ENCODE measurements around the gene PRPF19. TPM values are rescaled to one million over a fixed set of nuclear protein-coding genes. Genes with fewer than 3 reads are reported as not detected.

PRPF19 gene
- total and polyA plus RNA-seq, 2 of the 8 experiments (the other 6 are each of a cell fraction or from before 2014, with no cell fraction given), result 107 to 141 TPM

- Histone ChIP-seq H4K91ac (replicated peaks; ENCODE audit: insufficient read length, low read length) (no peak overlapping the region), H3K79me1 (ENCODE audit: low read depth, low read length) (no peaks in the 10 kb centered on the region), H2BK5ac (ENCODE audit: low read depth, low read length) (no peak overlapping the region), H3K14ac (ENCODE audit: insufficient read length) (no peak overlapping the region), H3K9me3 (ENCODE audit: insufficient read depth in 2 of 2, low read depth in 1 of 2, low read length in 1 of 2) (no peaks in the 10 kb centered on the region), H2AFZ (ENCODE audit: low read length) (no peak overlapping the region), H3K4ac (replicated peaks; ENCODE audit: insufficient read length, low read depth, low read length) (no peak overlapping the region), H3K27ac (ENCODE audit: low read depth, low read length) (no peak overlapping the region), H3K9ac (replicated peaks in 1 of 4; ENCODE audit: extremely low read depth in 1 of 4, low read depth in 3 of 4, low read length in 3 of 4) (no peak overlapping the region), H2BK20ac (ENCODE audit: low read length) (no peak overlapping the region), H3K4me1 (replicated peaks in 1 of 4; ENCODE audit: control insufficient read depth in 3 of 4, insufficient read depth in 4 of 4, low read length in 3 of 4) (peaks cover 0 to 3% (median 1%) of the 10 kb centered on the region in 4 experiments; a peak in 4 of 7 replicates), H2AK5ac (ENCODE audit: low read depth, low read length) (no peak overlapping the region), H3K23ac (ENCODE audit: insufficient read length) (no peak overlapping the region), H3K36me3 (ENCODE audit: control insufficient read depth in 2 of 4, insufficient read depth in 4 of 4, low read length in 3 of 4) (peaks cover 7 to 53% (median 26%) of the 10 kb centered on the region in 4 experiments; a peak in 7 of 8 replicates), H2BK12ac (ENCODE audit: low read depth, low read length) (no peak overlapping the region; the same call in 1 of the 2 replicates), H2BK120ac (replicated peaks; ENCODE audit: low read depth, low read length) (no peak overlapping the region), H3K18ac (ENCODE audit: extremely low read depth, low read length) (no peak overlapping the region), H3K27me3 (replicated peaks in 1 of 4; ENCODE audit: control insufficient read depth in 3 of 4, extremely low read depth in 1 of 4, insufficient read depth in 3 of 4, low read length in 3 of 4) (no peaks in the 10 kb centered on the region), H3K4me3 (ENCODE audit: extremely low read depth in 1 of 4, insufficient read depth in 2 of 4, low read depth in 3 of 4, low read length in 4 of 4) (no peak overlapping the region), H3K4me2 (ENCODE audit: insufficient read depth in 1 of 2, low read depth in 2 of 2, low read length in 2 of 2) (no peak overlapping the region), H3K56ac (replicated peaks; ENCODE audit: insufficient read length, low read depth, low read length) (no peak overlapping the region), H4K8ac (ENCODE audit: extremely low read depth, insufficient read depth, low read length) (no peak overlapping the region), H2BK15ac (ENCODE audit: low read length) (no peak overlapping the region), H4K5ac (ENCODE audit: insufficient read length, low read depth, low read length) (no peak overlapping the region), H3K79me2 (ENCODE audit: control insufficient read depth in 1 of 2, insufficient read depth in 2 of 2, low read length in 2 of 2) (no peaks in the 10 kb centered on the region), H4K20me1 (replicated peaks in 1 of 2; ENCODE audit: control insufficient read depth in 1 of 2, insufficient read depth in 2 of 2, low read length in 2 of 2) (peaks cover 3 to 7% of the 10 kb centered on the region in 2 experiments), H3K23me2 (ENCODE audit: low read depth, low read length) (no peaks in the 10 kb centered on the region)
- 93% methylated on average over 28 of the region's 37 CpGs; no CpG with 5 or more reads in 1 of the 2 experiments for WGBS, 2 experiments (ENCODE audit: extremely low coverage in 1 of 2, insufficient coverage in 1 of 2, insufficient read length in 1 of 2, insufficient replicate concordance in 2 of 2, low coverage in 1 of 2, low lambda C conversion rate in 2 of 2, missing lambda C conversion rate in 1 of 2)
- ChIA-PET CTCF (ENCODE audit: partially characterized antibody) (interaction anchor here (0.9 to 3.4 kb wide), 8 partner anchors 10 to 210 kb away, joined by 3 to 20 read pairs (median 4); no protein-coding TSS in a partner anchor), POLR2A (ENCODE audit: partially characterized antibody) (interaction anchor here (0.9 to 2.1 kb wide), 4 partner anchors 10 to 28 kb away, joined by 3 to 5 read pairs (median 4); no protein-coding TSS in a partner anchor)
- FAIRE-seq (no peak), DNase-seq (ENCODE audit: low read depth in 1 of 2, low spot score in 2 of 2) (no peak)
- TF ChIP-seq ZNF274 (IDR thresholded peaks at IDR 0.05; ENCODE audit: borderline replicate concordance, extremely low read depth, low read length) (no peak), POLR2A (IDR thresholded peaks at IDR 0.05; ENCODE audit: control extremely low read depth in 1 of 2, low read depth in 2 of 2, low read length in 2 of 2) (no peak), USF2 (IDR thresholded peaks at IDR 0.05; ENCODE audit: low read length) (no peak), HDAC6 (IDR thresholded peaks at IDR 0.05; ENCODE audit: low read depth, low read length) (no peak), CTCF (IDR thresholded peaks at IDR 0.05; ENCODE audit: control extremely low read depth in 1 of 3, insufficient read depth in 1 of 3, low read depth in 1 of 3, low read length in 3 of 3) (no peak), FOSL1 (IDR thresholded peaks at IDR 0.05; ENCODE audit: insufficient read depth, low read depth, low read length) (no peak), RBBP5 (IDR thresholded peaks at IDR 0.05; ENCODE audit: borderline replicate concordance, low read depth, low read length) (no peak), SUZ12 (IDR thresholded peaks at IDR 0.05; ENCODE audit: low read length) (no peak), SRF (IDR thresholded peaks at IDR 0.05; ENCODE audit: low read depth, low read length) (no peak)
Observed at GRCh38 chr11:60933416-60934123, 27.2 kb upstream of the PRPF19 start.
